ENCODE data around the gene TMEM161A.

Gene TMEM161A

GRCh38 chr19:19098084-19098702 is 40.1 kb downstream of the TMEM161A start:
- DNase-seq (ENCODE audit: low read depth in 2 of 2), result no peak

GRCh38 chr19:19096641-19097627 is 41.3 kb downstream of the TMEM161A start:
- no peak for DNase-seq (ENCODE audit: low read depth in 2 of 2)

DNA sequence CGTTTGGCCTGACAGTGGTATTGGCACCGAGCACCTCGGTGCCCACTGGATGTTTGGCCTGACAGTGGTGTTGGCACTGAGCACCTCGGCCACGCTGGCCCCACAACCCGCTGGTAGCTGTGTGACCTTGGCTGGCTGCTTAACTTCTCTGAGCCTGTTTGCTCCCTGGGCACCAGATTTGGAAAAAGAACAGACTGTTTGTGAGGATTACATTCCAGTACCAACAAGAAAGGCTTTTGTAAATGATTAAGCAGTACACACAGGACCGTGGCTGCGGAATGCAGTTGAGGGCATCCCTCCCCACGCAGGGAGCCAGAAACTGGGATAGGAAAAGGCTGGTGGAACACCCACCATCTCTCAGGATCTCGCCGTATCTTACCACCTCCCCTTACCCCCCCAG is 42.6 kb downstream of the TMEM161A start:
- no peak for DNase-seq (ENCODE audit: low read depth in 2 of 2)

GRCh38 chr19:19094513-19094912 is 43.8 kb downstream of the TMEM161A start:
- DNase-seq (ENCODE audit: low read depth in 2 of 2), result no peak

DNA sequence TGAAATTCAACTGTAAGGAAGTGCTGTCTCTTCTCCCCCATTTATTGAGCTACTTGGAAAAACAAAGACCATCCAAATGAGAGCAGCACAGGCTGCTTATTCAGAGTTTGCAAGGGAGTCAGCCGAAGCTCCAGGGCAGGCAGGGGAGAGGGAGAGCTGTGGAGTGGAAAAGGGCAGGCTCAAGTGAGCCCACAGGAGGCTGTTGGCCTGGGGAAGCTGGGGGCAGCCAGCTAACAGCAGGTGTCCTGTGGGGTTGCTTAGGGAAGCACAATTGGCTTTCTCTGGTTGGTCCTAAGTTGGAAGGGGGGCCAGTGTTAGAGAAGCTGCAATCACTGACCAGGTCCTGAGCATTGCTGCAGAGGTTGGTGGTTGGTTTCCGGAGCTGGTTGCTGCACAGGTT is 50.6 kb downstream of the TMEM161A start:
- no peak for DNase-seq (ENCODE audit: low read depth in 2 of 2)

DNA sequence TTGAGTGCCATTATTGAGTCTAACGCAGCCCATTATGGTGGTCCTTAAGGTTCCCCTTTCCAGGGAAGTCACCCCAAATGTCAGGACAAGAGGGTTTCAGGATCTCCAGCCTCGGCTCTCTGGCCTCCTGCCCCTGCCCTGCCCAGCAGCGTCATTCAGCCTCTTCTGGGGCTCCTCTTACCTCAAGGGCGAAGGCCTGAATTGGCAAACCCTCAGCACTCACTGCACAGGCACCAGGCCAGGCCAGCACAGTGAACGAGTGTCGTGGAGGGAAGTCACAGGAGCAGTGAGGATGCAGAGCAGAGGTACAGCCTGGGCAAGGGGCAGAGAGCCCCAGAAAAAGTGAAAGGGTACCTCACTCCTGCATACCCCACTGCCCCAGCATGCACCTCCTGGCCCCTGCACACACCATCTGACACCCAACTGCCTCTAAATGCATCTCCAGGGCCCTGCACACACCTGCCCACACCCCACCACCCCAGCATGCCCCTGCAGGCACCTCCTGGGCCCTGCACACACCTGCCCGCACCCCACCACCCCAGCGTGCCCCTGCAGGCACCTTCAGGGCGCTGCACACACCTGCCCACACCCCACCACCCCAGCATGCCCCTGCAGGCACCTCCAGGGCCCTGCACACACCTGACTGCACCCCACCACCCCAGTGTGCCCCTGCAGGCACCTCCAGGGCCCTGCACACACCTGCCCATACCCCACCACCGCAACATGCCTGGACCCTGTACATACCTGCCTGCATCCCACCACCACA is 54.7 kb downstream of the TMEM161A start:
- no peak for DNase-seq (ENCODE audit: low read depth in 2 of 2)

DNA sequence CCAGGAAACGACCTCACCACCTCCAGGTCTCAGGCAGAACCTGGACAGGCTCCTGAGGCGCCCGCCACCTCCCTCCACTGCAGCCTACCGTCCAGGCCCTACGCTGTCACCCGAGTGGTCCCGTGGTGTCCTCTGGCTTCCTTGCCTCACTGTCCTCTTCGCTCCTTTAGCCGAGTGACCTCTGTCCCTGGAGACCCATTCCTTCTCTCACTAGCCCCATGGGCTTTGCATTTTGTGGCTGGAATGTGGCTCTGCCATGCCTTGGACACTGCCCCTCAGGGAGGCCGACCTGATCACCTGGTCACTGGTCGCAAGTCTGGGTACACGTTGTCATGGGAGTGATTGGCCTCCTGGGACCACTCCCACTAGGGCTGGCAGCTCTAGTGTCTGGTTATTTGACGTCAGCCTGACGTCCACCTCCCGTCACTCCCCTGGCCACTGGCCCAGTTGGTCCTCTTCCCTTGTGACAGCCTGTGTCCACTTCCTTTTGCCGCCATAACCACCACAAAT is 56.6 kb downstream of the TMEM161A start:
- DNase-seq (ENCODE audit: low read depth in 2 of 2), result no peak

- DNase-seq (ENCODE audit: low read depth in 2 of 2), result no peak
Measured at GRCh38 chr19:19079571-19079970, 58.7 kb downstream of the TMEM161A start.

DNA sequence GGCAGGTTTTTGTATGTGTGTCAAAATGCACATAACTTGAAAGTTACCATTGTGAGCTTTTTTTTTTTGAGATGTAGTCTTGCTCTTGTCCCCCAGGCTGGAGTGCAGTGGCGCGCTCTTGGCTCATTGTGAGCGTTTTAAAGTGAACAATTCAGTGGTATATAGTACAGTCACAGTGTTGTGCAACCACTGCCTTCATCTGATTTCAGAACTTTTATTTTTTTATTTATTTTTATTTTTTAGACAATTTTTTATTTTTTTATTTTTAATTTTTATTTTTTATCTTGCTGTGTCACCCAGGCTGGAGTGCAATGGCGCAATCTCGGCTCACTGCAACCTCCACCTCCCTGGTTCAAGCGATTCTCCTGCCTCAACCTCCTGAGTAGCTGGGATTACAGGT is 59.5 kb downstream of the TMEM161A start:
- DNase-seq (ENCODE audit: low read depth in 2 of 2), result no peak

DNA sequence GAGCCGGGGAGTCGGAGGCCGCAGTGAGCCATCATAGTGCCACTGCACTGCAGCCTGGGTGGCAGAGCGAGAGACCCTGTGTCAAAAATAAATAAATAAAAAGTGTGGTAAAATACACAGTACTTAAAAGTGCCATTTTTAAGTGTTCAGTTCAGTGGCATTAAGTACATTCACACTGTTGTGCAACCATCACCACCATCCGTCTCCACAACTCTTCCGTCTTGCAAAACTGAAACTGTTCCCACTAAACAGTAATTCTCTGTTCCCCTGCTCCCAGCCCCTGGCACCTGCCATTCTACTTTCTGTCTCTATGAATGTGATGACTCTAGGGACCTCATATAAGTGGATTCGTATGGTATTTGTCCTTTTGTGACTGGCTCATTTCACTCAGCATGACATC is 61.2 kb downstream of the TMEM161A start:
- no peak for DNase-seq (ENCODE audit: low read depth in 2 of 2)

- DNase-seq (ENCODE audit: low read depth in 2 of 2), result no peak
Measured at GRCh38 chr19:19076476-19076875, 61.8 kb downstream of the TMEM161A start.

- no peak for DNase-seq (ENCODE audit: low read depth in 2 of 2)
Measured at GRCh38 chr19:19075126-19075525, 63.2 kb downstream of the TMEM161A start.

- no peak for DNase-seq (ENCODE audit: low read depth in 2 of 2)
Measured at GRCh38 chr19:19074196-19074882, 63.9 kb downstream of the TMEM161A start.

- DNase-seq (ENCODE audit: low read depth in 2 of 2), result no peak
Measured at GRCh38 chr19:19071897-19072296, 66.4 kb downstream of the TMEM161A start.

Measured in stimulated activated CD4-positive, alpha-beta T cell treated with anti-CD3 and anti-CD28 coated beads, Interleukin-1b, Interleukin-23, amount 100 ng/mL, for 1 hour (primary cell).